CD4-positive, alpha-beta memory T cell (primary cell): ENCODE results near the gene CREBBP. TPM values are rescaled to one million over a fixed set of nuclear protein-coding genes. Genes with fewer than 3 reads are reported as not detected.

Experiments used
- CTCF ChIA-PET: fragments of 350-600 bp; sonication (Branson Sonifier 250); formaldehyde crosslinking; loops from one replicate; lab custom pipeline; 2021; ENCODE audit warnings: inconsistent platforms; ENCODE audit not compliant: partially characterized antibody; lab: Charles Lee
- POLR2A ChIA-PET: fragments of 350-600 bp; sonication (Branson Sonifier 250); formaldehyde crosslinking; loops from one replicate; lab custom pipeline; 2021; ENCODE audit not compliant: partially characterized antibody; lab: Charles Lee
- DNase-seq, 5 donors: peaks; one replicate each; pipeline versions ENCODE4 v3.0.0 to v3.0.0-alpha.2; 2020 to 2022; ENCODE audit warnings: mixed read lengths in 1 of 5
- H3K27ac ChIP-seq: one replicate; pipeline ENCODE4 v1.7.0; 2013; ENCODE audit warnings: low read depth, low read length
- H3K27me3 ChIP-seq: 2 replicates; pipeline ENCODE4 v1.7.0; 2013; ENCODE audit warnings: mild to moderate bottlenecking, low read length, moderate library complexity; ENCODE audit not compliant: insufficient read depth
- H3K36me3 ChIP-seq: 2 replicates; pipeline ENCODE4 v1.7.0; 2013; ENCODE audit warnings: mild to moderate bottlenecking, low read length, moderate library complexity; ENCODE audit not compliant: insufficient read depth
- H3K4me1 ChIP-seq: 2 replicates; pipeline ENCODE4 v1.7.0; 2013; ENCODE audit warnings: mild to moderate bottlenecking, low read length, moderate library complexity; ENCODE audit not compliant: insufficient read depth
- H3K4me3 ChIP-seq, 2 donors: one replicate each; pipeline ENCODE4 v1.7.0; 2013; ENCODE audit warnings: low read length in 2 of 2, mild to moderate bottlenecking in 1 of 2
- H3K9me3 ChIP-seq, 2 donors: one replicate each; pipeline ENCODE4 v1.7.0; 2013; ENCODE audit warnings: low read length in 2 of 2, control low read depth in 1 of 2; ENCODE audit not compliant: control insufficient read depth in 1 of 2
- H3K27ac Mint-ChIP-seq, 7 donors: one replicate each; pipeline ENCODE4 v1.8.0; 2020 to 2021; ENCODE audit warnings: mixed read lengths in 7 of 7, mild to moderate bottlenecking in 6 of 7, inconsistent platforms in 3 of 7, moderate library complexity in 3 of 7
- H3K27me3 Mint-ChIP-seq, 2 donors: one replicate each; pipeline ENCODE4 v1.8.0; 2020 to 2021; ENCODE audit warnings: mixed read lengths in 2 of 2
- H3K36me3 Mint-ChIP-seq, 2 donors: one replicate each; pipeline ENCODE4 v1.8.0; 2020 to 2021; ENCODE audit warnings: mixed read lengths in 2 of 2, inconsistent platforms in 1 of 2, mild to moderate bottlenecking in 1 of 2
- H3K4me1 Mint-ChIP-seq, 4 donors: one replicate each; pipeline ENCODE4 v1.8.0; 2020 to 2021; ENCODE audit warnings: mixed read lengths in 4 of 4, mild to moderate bottlenecking in 1 of 4
- H3K4me3 Mint-ChIP-seq, 8 donors: one replicate each; pipeline ENCODE4 v1.8.0; 2020 to 2021; ENCODE audit warnings: mixed read lengths in 8 of 8, mild to moderate bottlenecking in 7 of 8, moderate library complexity in 6 of 8, inconsistent platforms in 3 of 8
- H3K9me3 Mint-ChIP-seq, 8 donors: one replicate each; pipeline ENCODE4 v1.8.0; 2020 to 2021; ENCODE audit warnings: mixed read lengths in 8 of 8, mild to moderate bottlenecking in 5 of 8, inconsistent platforms in 3 of 8, moderate library complexity in 1 of 8
- intact Hi-C: fragments of 100-400 bp; cut with micrococcal nuclease; formaldehyde crosslinking; loops from one replicate; pipeline ENCODE4 v1.15.1; 2023
- polyA plus RNA-seq, 2 donors: library from polyadenylated mRNA; unstranded; fragments of 300-500 nt; fragmentation: Illumina TruSeq; gene quantifications; one replicate each; pipeline ENCODE4 v1.2.3, GENCODE V29; 2021
- total RNA-seq, 2 experiments: library from RNA; stranded (reverse); gene quantifications; one replicate each; pipeline ENCODE4 v1.2.3, GENCODE V29; 2021

The CREBBP gene
- total and polyA plus RNA-seq, 4 experiments from 2014 or later = 0.60 to 133 (median 68.3) TPM

DNA sequence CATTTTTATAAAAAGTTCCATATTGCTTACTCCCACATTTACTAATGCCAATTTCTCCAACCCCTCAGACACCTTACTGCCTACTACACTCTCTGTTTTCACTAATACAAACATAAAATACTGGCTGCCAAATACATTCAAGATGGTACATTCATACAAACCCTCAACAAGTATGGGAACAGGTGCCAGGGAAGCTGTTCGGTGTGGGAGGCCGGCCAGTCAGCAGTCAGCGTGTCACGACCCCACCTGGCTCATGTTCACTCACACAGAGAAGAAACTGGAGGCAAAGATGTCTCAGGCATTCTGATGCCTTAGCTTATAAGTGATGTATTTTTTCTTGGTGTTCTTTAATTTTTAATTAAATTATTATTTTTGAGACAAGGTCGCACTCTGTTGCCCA, 120.8 kb downstream of the CREBBP start:
- peaks cover 0 to 3% (median 1%) of the 10 kb centered on the region in 4 donors for H3K4me1 Mint-ChIP-seq
- H3K9me3 Mint-ChIP-seq = no peaks in the 10 kb centered on the region
- H3K27me3 Mint-ChIP-seq = no peaks in the 10 kb centered on the region
- no peaks in the 10 kb centered on the region for H3K9me3 ChIP-seq
- no peaks in the 10 kb centered on the region for H3K27me3 ChIP-seq
- POLR2A ChIA-PET = no interaction called here
- CTCF ChIA-PET = no interaction called here
- peaks cover 43% of the 10 kb centered on the region for H3K36me3 ChIP-seq
- H3K36me3 Mint-ChIP-seq = peaks cover 24 to 72% of the 10 kb centered on the region in 2 donors
- intact Hi-C loops = no loop called here
- no peak overlapping the region for H3K27ac ChIP-seq
- no peak overlapping the region for H3K4me3 ChIP-seq
- H3K27ac Mint-ChIP-seq = peak overlapping the region in 1 of 7 donors; percentile 59
- no peak for DNase-seq
- H3K4me3 Mint-ChIP-seq = no peak overlapping the region
- no peaks in the 10 kb centered on the region for H3K4me1 ChIP-seq

DNA sequence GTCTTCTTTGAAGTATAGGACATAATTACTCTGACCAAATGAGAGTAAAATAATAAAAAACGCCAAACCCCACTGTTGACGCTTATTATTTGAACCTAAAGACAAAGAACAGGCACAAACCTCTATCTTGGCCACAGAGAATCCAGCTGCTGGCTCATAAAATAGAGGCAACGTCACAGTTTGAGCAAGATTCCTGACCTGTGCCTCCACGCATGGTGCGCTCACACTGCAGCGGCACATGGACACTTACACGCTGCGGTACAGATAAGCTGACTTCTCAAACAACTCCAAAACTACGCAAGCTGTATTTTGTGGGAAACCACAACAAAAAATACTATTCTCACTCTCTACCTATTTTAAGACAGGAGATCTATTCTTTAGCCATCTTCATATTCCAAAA, 124.4 kb downstream of the CREBBP start:
- H3K27ac Mint-ChIP-seq = no peak overlapping the region
- no peaks in the 10 kb centered on the region for H3K9me3 ChIP-seq
- no peaks in the 10 kb centered on the region for H3K27me3 Mint-ChIP-seq
- no peak overlapping the region for H3K27ac ChIP-seq
- no peaks in the 10 kb centered on the region for H3K9me3 Mint-ChIP-seq
- H3K27me3 ChIP-seq = no peaks in the 10 kb centered on the region
- H3K4me3 Mint-ChIP-seq = no peak overlapping the region
- intact Hi-C loops = no loop called here
- no peaks in the 10 kb centered on the region for H3K4me1 ChIP-seq
- peaks cover 43% of the 10 kb centered on the region for H3K36me3 ChIP-seq
- H3K4me3 ChIP-seq = no peak overlapping the region
- peaks cover 0 to 15% (median 10%) of the 10 kb centered on the region in 4 donors for H3K4me1 Mint-ChIP-seq
- no peak for DNase-seq
- H3K36me3 Mint-ChIP-seq = peaks cover 42 to 78% of the 10 kb centered on the region in 2 donors
- CTCF ChIA-PET = no interaction called here
- POLR2A ChIA-PET = no interaction called here

DNA sequence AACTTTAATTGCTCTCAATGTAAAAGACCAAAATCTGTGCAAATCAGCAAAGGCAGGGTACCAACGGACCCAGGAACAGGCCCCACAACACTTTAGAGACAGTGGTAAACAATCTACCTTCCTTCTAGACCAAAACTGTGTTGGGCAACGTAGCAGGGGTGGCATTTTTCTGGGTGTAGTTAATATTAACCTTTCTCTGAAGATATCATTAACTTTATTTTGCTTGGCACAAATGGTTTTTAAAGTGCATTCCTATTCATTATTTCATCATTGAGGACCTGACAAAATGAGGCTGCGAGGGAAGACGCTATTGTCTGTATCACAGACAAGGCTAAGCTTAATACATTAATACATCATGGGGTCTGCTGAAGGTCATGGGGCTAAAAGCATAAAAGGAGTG, 125.3 kb downstream of the CREBBP start:
- H3K27ac Mint-ChIP-seq = peak overlapping the region in 3 of 7 donors; percentile 47 to 65 (median 64)
- H3K27me3 Mint-ChIP-seq = no peaks in the 10 kb centered on the region
- intact Hi-C loops = no loop called here

DNA sequence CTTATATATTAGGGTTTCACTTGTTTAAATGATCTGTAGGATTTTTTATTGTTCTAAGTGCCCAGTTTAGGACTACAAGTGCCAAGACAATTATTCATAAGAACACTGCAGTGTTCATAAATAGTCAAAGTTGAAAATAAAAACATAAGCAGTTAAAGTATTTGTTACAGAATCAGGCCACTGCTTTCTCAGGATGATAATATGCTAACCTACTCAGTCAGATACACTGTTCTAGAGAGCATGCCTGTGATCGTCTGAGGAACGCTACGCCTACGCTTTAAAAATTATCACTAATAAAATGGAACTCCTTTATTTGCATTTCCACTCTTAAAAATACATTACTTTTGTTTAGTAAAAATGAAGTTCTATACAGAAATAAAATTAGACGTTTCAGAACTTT, 125.7 kb downstream of the CREBBP start:
- Mint-ChIP-seq H3K4me3 (no peak overlapping the region), H3K27ac (no peak overlapping the region), H3K4me1 (peaks cover 9 to 23% (median 17%) of the 10 kb centered on the region in 4 donors), H3K36me3 (peaks cover 50 to 83% of the 10 kb centered on the region in 2 donors), H3K27me3 (no peaks in the 10 kb centered on the region), H3K9me3 (no peaks in the 10 kb centered on the region)
- Histone ChIP-seq H3K4me1 (peaks cover 3% of the 10 kb centered on the region), H3K9me3 (no peaks in the 10 kb centered on the region), H3K4me3 (no peak overlapping the region), H3K27ac (no peak overlapping the region), H3K27me3 (no peaks in the 10 kb centered on the region), H3K36me3 (peaks cover 43% of the 10 kb centered on the region)
- intact Hi-C loops = no loop called here
- no peak for DNase-seq
- ChIA-PET POLR2A (no interaction called here), CTCF (no interaction called here)

More for the DNA sequence above, 125.3 kb downstream of the CREBBP start:
- Mint-ChIP-seq H3K4me1 (peaks cover 4 to 20% (median 13%) of the 10 kb centered on the region in 4 donors), H3K36me3 (peaks cover 46 to 79% of the 10 kb centered on the region in 2 donors), H3K9me3 (no peaks in the 10 kb centered on the region), H3K4me3 (no peak overlapping the region)
- no peaks in the 10 kb centered on the region for H3K4me1 ChIP-seq
- no peak for DNase-seq
- no peak overlapping the region for H3K4me3 ChIP-seq
- no peak overlapping the region for H3K27ac ChIP-seq
- no peaks in the 10 kb centered on the region for H3K9me3 ChIP-seq
- peaks cover 43% of the 10 kb centered on the region for H3K36me3 ChIP-seq
- CTCF ChIA-PET = no interaction called here
- H3K27me3 ChIP-seq = no peaks in the 10 kb centered on the region
- POLR2A ChIA-PET = no interaction called here

DNA sequence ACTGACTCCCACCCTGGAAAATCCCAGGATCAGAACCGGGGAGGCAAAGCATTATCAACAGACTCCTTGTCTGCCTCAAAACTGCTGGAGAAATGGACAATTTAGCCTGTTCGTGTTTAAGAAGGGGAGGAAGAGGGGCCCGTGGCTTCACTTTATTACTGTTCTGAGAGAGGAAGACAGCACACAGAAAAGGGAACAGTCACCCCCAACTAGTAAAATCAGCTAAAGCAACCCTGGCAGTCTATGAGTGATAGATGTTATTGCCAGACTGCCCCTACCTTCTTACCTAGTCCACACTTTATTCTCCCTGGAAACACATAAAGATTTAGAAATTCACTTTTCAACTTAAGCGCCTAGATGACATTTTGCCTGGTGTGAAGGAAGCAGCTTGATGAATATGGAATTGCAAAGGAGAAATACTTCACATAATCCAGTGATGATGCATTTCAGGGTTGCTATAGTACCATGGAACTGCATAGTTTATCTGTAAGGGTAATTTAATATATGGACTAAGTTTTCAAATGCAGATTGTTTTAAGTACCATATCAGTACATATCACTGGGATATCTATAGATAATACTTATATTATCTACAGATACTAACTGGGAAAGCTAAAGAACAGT, 126.3 kb downstream of the CREBBP start:
- no peak overlapping the region for H3K27ac ChIP-seq
- peaks cover 43% of the 10 kb centered on the region for H3K36me3 ChIP-seq
- Mint-ChIP-seq H3K4me1 (peaks cover 11 to 23% (median 18%) of the 10 kb centered on the region in 4 donors), H3K27me3 (no peaks in the 10 kb centered on the region), H3K9me3 (no peaks in the 10 kb centered on the region), H3K27ac (peak overlapping the region in 2 of 7 donors; percentile 19 to 57), H3K36me3 (peaks cover 50 to 82% of the 10 kb centered on the region in 2 donors), H3K4me3 (no peak overlapping the region)
- DNase-seq = no peak
- peaks cover 5% of the 10 kb centered on the region for H3K4me1 ChIP-seq
- H3K27me3 ChIP-seq = no peaks in the 10 kb centered on the region
- POLR2A ChIA-PET = no interaction called here
- intact Hi-C loops = no loop called here
- no peak overlapping the region for H3K4me3 ChIP-seq
- H3K9me3 ChIP-seq = no peaks in the 10 kb centered on the region
- CTCF ChIA-PET = no interaction called here

DNA sequence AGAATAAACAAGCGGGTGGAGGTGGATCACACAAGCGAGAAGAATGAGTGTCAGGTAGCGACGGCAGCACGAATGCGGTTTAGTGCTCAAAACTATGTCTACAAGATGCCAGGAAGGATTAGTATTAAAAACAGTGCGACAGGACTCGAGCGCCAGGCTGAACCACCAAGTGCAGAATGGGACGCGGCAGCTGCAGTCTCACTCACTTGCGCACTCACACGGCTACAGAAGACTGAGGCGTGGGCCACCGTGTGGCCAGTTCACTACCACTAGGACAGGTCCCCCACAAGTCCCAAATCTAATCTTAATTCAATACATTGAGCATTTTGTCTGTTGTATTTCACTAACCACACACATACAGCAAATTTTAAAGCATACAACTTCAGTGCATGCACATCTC, 127.5 kb downstream of the CREBBP start:
- no peak overlapping the region for H3K4me3 Mint-ChIP-seq
- H3K9me3 Mint-ChIP-seq = no peaks in the 10 kb centered on the region
- POLR2A ChIA-PET = no interaction called here

DNA sequence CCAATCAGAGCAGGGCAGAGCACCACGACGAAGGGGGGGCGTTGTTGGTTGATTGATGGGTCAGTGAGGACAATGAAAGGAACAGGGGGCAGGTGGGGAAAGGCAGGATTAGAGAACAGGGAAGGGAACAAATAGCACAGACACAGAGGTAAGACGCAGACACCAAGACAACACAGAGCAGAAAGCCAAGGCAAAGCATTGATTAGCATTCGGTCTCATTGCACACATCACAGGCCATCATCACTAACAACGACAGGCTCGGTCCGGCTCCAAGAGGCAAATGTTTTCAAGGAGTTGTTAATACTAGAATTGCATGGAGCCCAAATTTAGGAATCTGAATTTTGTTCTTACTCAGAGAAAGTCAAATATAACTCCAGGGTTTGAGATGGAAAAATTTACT, 128.6 kb downstream of the CREBBP start:
- H3K4me3 ChIP-seq = no peak overlapping the region
- H3K4me1 ChIP-seq = peaks cover 5% of the 10 kb centered on the region
- no peaks in the 10 kb centered on the region for H3K27me3 Mint-ChIP-seq
- intact Hi-C loops = no loop called here
- POLR2A ChIA-PET = no interaction called here
- no peak overlapping the region for H3K27ac ChIP-seq
- peaks cover 32% of the 10 kb centered on the region for H3K36me3 ChIP-seq
- no peaks in the 10 kb centered on the region for H3K9me3 ChIP-seq
- H3K4me3 Mint-ChIP-seq = no peak overlapping the region
- peak overlapping the region in 3 of 7 donors; percentile 19 to 51 (median 22) for H3K27ac Mint-ChIP-seq
- no peak for DNase-seq
- H3K4me1 Mint-ChIP-seq = peaks cover 11 to 24% (median 18%) of the 10 kb centered on the region in 4 donors
- H3K9me3 Mint-ChIP-seq = no peaks in the 10 kb centered on the region
- CTCF ChIA-PET = no interaction called here
- peaks cover 46 to 72% of the 10 kb centered on the region in 2 donors for H3K36me3 Mint-ChIP-seq
- no peaks in the 10 kb centered on the region for H3K27me3 ChIP-seq

More for the DNA sequence above, 127.5 kb downstream of the CREBBP start:
- H3K9me3 ChIP-seq = no peaks in the 10 kb centered on the region
- H3K27ac Mint-ChIP-seq = peak overlapping the region in 1 of 7 donors; percentile 67
- H3K4me1 Mint-ChIP-seq = peaks cover 11 to 24% (median 18%) of the 10 kb centered on the region in 4 donors
- no peak overlapping the region for H3K4me3 ChIP-seq
- H3K27me3 Mint-ChIP-seq = no peaks in the 10 kb centered on the region
- CTCF ChIA-PET = no interaction called here
- H3K36me3 Mint-ChIP-seq = peaks cover 47 to 77% of the 10 kb centered on the region in 2 donors
- no peak for DNase-seq
- peaks cover 36% of the 10 kb centered on the region for H3K36me3 ChIP-seq
- no peak overlapping the region for H3K27ac ChIP-seq
- no peaks in the 10 kb centered on the region for H3K27me3 ChIP-seq
- peaks cover 5% of the 10 kb centered on the region for H3K4me1 ChIP-seq
- intact Hi-C loops = no loop called here
